ENCODE data around the gene DESI2. TPM values are rescaled to one million over a fixed set of nuclear protein-coding genes. Genes with fewer than 3 reads are reported as not detected.

DESI2 gene
- total RNA-seq, 2 experiments from 2014 or later, result 30.4 to 31.1 TPM

DNA sequence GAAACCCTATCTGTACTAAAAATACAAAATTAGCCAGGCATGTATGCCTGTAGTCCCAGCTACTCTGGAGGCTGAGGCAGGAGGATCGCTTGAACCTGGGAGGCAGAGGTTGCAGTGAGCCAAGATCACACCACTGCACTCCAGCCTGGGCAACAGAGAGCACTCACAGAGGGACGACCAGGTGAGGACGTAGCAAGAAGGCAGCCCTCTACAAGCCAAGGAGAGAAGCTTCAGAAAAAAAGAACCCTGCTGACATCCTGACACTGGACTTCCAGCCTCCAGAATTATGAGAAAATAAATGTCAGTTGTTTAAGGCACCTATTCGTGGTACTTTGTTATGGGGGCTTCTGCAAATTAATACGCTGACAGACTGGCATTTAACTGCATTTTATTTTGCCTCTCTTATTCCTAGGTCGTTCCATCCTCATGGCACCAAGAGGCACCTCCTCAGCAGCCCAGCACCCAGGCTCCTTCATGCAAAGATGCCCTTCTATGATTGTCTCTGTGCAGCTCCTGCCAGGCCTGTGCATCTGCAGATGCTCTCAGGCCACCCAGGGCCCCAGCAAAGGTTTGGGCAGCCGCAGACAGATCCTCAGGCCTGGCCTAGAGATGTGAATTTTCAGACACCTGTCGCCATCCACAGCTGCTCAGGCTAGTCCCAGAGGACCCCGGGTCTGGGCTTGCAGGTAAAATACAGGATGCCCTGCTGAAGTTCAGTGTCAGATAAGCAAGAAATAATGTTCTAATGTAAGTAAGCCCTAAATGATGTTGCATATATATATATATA is 96.5 kb downstream of the DESI2 start:
- CTCF ChIA-PET, result no interaction called here
- Mint-ChIP-seq H3K27ac (no peak overlapping the region), H3K27me3 (no peaks in the 10 kb centered on the region), H3K4me1 (ENCODE audit: low read depth) (no peaks in the 10 kb centered on the region), H3K9me3 (no peaks in the 10 kb centered on the region), H3K4me3 (no peak overlapping the region), H3K36me3 (ENCODE audit: low read depth) (no peaks in the 10 kb centered on the region)
- POLR2A ChIA-PET, result no interaction called here
- ATAC-seq (no peak), DNase-seq (no peak)
- TF ChIP-seq CTCF (IDR thresholded peaks at IDR 0.05), result no peak
- intact Hi-C loops (cut with micrococcal nuclease), result no loop called here

GRCh38 chr1:244751271-244751895 is 98.5 kb downstream of the DESI2 start:
- no peaks in the 10 kb centered on the region for H3K4me1 Mint-ChIP-seq (ENCODE audit: low read depth)
- ChIA-PET POLR2A (no interaction called here), CTCF (no interaction called here)
- DNase-seq (no peak), ATAC-seq (no peak)
- TF ChIP-seq CTCF (IDR thresholded peaks at IDR 0.05), result no peak
- H3K27ac Mint-ChIP-seq, result no peak overlapping the region
- no peak overlapping the region for H3K4me3 Mint-ChIP-seq
- intact Hi-C loops (cut with micrococcal nuclease), result no loop called here
- H3K9me3 Mint-ChIP-seq, result no peaks in the 10 kb centered on the region
- no peaks in the 10 kb centered on the region for H3K27me3 Mint-ChIP-seq
- H3K36me3 Mint-ChIP-seq (ENCODE audit: low read depth), result no peaks in the 10 kb centered on the region

DNA sequence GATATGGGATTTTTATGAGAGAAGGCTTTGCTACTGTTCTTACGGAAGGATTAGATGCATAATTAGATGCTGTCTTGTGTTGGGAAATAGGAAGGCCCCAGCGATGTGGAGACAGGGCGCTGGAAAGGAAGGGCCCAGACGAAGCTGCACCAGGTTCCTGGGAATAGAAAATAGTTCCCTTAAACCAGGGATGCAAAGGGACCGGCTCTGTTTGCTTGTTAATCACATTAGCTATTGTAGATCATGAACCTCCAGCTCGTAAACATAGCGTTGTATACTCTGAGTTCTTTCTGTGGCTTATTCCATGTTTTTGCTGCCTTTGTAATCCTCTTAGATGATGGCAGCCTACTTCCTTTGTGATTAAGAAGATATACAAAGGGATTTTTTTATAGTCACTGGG is 102.7 kb downstream of the DESI2 start:
- Mint-ChIP-seq H3K9me3 (no peaks in the 10 kb centered on the region), H3K4me3 (no peak overlapping the region), H3K36me3 (ENCODE audit: low read depth) (no peaks in the 10 kb centered on the region), H3K27ac (no peak overlapping the region), H3K4me1 (ENCODE audit: low read depth) (no peaks in the 10 kb centered on the region), H3K27me3 (no peaks in the 10 kb centered on the region)
- ChIA-PET CTCF (no interaction called here), POLR2A (no interaction called here)
- no peak for DNase-seq
- intact Hi-C loops (cut with micrococcal nuclease), result no loop called here
- ATAC-seq, result no peak
- no peak for TF ChIP-seq CTCF (IDR thresholded peaks at IDR 0.05)

DNA sequence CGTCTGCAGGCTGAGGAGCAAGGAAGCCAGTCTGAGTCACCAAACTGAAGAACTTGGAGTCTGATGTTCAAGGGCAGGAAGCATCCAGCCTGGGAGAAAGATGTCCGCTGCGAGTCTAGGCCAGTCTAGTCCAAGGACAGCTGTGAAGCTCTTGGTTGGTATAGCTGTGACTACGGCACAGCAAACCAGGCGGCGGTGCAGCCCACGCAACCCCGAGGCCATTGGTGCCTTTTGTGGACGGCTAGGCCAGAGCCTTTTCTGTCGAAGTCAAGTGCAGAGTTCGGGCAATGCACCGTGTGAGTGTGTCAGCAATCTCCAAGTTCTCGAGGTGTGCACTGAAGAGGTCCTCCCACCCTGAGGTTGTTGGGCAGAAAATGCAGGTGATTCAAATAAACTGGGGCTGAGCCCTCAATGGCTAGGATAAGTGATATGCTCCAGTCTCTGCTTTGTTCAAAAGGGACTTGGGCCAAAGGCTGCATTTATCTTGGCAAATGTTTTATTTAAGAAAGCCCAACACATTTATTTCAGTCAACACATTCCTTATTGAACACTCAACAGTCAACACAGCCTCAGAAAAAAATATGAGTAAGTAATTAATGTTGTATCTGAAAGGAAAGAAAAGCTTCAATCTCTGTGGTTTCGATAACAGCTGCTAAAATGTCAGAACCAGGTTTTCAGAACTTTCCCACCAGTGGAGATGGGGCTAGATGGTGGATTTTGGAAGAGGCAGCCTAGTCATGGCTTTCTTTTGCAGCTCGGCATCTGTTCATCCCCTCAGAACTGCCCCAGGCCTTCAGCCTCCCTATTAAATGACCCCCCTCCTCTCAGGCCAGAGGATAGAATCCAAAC is 104.4 kb downstream of the DESI2 start:
- no peaks in the 10 kb centered on the region for H3K4me1 Mint-ChIP-seq (ENCODE audit: low read depth)
- no peaks in the 10 kb centered on the region for H3K9me3 Mint-ChIP-seq
- no peak for TF ChIP-seq CTCF (IDR thresholded peaks at IDR 0.05)
- intact Hi-C loops (cut with micrococcal nuclease), result no loop called here
- DNase-seq (no peak), ATAC-seq (no peak)
- no peak overlapping the region for H3K4me3 Mint-ChIP-seq
- H3K36me3 Mint-ChIP-seq (ENCODE audit: low read depth), result no peaks in the 10 kb centered on the region
- H3K27me3 Mint-ChIP-seq, result no peaks in the 10 kb centered on the region
- no peak overlapping the region for H3K27ac Mint-ChIP-seq
- CTCF ChIA-PET, result interaction anchor here (1.9 kb wide), 1 partner anchor 153 kb away, joined by 7 read pairs; no protein-coding TSS in a partner anchor
- POLR2A ChIA-PET, result no interaction called here

Other genes with a start within 250 kb of the DESI2 start
- gene ADSS2, start 201.2 kb upstream of the DESI2 start, total RNA-seq, result 10 to 100 TPM; 50.2 to 56.0 TPM
- gene CATSPERE, start 191.9 kb upstream of the DESI2 start, total RNA-seq, result under 1 TPM; 0.20 to 0.58 TPM
- 10 to 100 TPM; 33.1 to 34.7 TPM for gene COX20, start 182.5 kb downstream of the DESI2 start, total RNA-seq
- gene HNRNPU, start 211.4 kb downstream of the DESI2 start, total RNA-seq, result 100 to 1,000 TPM; 469 to 474 TPM

All from activated CD8-positive, alpha-beta T cell treated with anti-CD3 and anti-CD28 coated beads for 36 hours (primary cell).